Measurements from ENCODE around the gene HERC2.
"Not testable (repeated sequence)": the region's sequence is repeated elsewhere in the genome, so short reads cannot be mapped to it uniquely, and the experiment has no call there.

HERC2 gene

DNA sequence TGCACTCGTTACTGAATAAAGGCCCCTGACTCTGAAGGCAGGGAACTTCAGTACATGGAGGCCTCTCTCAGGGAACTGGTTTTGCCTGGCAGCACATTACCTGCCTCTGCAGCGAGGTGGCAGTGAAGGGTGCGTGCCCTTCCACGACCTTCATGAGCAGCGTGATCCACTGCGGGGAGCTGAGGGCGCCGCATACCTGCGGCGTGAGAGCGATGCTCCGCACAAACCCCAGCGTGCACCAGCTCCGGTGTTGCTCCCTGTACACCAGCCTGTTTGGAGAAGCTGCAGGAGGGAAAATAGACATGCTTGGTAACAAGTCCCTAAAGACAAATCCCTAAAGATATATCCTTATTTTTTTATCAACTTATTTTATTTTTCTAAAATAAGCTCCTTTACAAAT is 106.5 kb downstream of the HERC2 start:
- not testable (repeated sequence) for H2BK5ac ChIP-seq (ENCODE audit: low read length); H3K23ac ChIP-seq (ENCODE audit: low read length); H3K4me3 ChIP-seq (ENCODE audit: low read length); H3K4me1 ChIP-seq (ENCODE audit: control insufficient read depth, low read depth, low read length); H3K79me1 ChIP-seq (ENCODE audit: low read length); H2AK5ac ChIP-seq (ENCODE audit: low read length); H4K5ac ChIP-seq (ENCODE audit: low read length); H3K56ac ChIP-seq (ENCODE audit: low read length); H2BK120ac ChIP-seq (ENCODE audit: low read depth, low read length); H2BK15ac ChIP-seq (replicated peaks; ENCODE audit: low read depth); H3K36me3 ChIP-seq (ENCODE audit: control insufficient read depth, insufficient read depth, low read length); H3K27me3 ChIP-seq (ENCODE audit: insufficient read depth, low read length, poor library complexity); H3K4me2 ChIP-seq (ENCODE audit: low read length); H3K18ac ChIP-seq (ENCODE audit: low read length); H3K27ac ChIP-seq (ENCODE audit: low read depth, low read length); H3K79me2 ChIP-seq (ENCODE audit: control insufficient read depth, insufficient read depth, low read length); H3K4ac ChIP-seq (ENCODE audit: low read depth, low read length); H3K9ac ChIP-seq (ENCODE audit: low read length); H4K8ac ChIP-seq (ENCODE audit: low read depth, low read length); DNase-seq
- WGBS (ENCODE audit: extremely low coverage, insufficient coverage, low lambda C conversion rate) = no CpG with 5 or more reads among the region's 14 CpGs

GRCh38 chr15:28214006-28214790 is 107.8 kb downstream of the HERC2 start:
- not testable (repeated sequence) for H3K79me2 ChIP-seq (ENCODE audit: control insufficient read depth, insufficient read depth, low read length); DNase-seq; H3K23ac ChIP-seq (ENCODE audit: low read length); H4K8ac ChIP-seq (ENCODE audit: low read depth, low read length); H2BK5ac ChIP-seq (ENCODE audit: low read length); H2BK15ac ChIP-seq (replicated peaks; ENCODE audit: low read depth); H3K9ac ChIP-seq (ENCODE audit: low read length); H4K5ac ChIP-seq (ENCODE audit: low read length); H3K18ac ChIP-seq (ENCODE audit: low read length); H3K36me3 ChIP-seq (ENCODE audit: control insufficient read depth, insufficient read depth, low read length); H2BK120ac ChIP-seq (ENCODE audit: low read depth, low read length); H3K27ac ChIP-seq (ENCODE audit: low read depth, low read length); H3K4me3 ChIP-seq (ENCODE audit: low read length); H2AK5ac ChIP-seq (ENCODE audit: low read length); H3K56ac ChIP-seq (ENCODE audit: low read length); H3K4me2 ChIP-seq (ENCODE audit: low read length); H3K27me3 ChIP-seq (ENCODE audit: insufficient read depth, low read length, poor library complexity); H3K79me1 ChIP-seq (ENCODE audit: low read length); H3K4me1 ChIP-seq (ENCODE audit: control insufficient read depth, low read depth, low read length); H3K4ac ChIP-seq (ENCODE audit: low read depth, low read length)
- no CpG with 5 or more reads among the region's 39 CpGs for WGBS (ENCODE audit: extremely low coverage, insufficient coverage, low lambda C conversion rate)

DNA sequence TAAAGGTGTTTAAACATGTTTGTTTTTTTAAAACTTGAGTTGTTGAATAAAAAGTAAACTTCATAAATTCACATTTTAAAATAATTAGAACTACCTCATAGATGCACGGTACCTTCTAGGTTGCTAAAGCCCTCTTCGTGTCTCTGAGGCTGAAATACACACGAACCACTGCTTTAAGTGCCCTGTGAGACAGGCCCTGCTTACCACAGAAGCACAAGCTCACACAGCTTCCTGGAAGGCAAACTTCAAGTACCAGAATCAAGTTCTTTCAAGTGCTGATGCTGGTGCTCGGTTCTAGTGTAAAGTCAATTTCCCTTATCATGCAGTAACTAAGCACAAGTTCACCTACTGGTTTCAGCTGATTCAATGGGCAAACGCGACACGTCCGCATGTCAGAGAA is 108.6 kb downstream of the HERC2 start:
- not testable (repeated sequence) for H2BK15ac ChIP-seq (replicated peaks; ENCODE audit: low read depth); H2AK5ac ChIP-seq (ENCODE audit: low read length); H3K4ac ChIP-seq (ENCODE audit: low read depth, low read length); H3K23ac ChIP-seq (ENCODE audit: low read length); H3K36me3 ChIP-seq (ENCODE audit: control insufficient read depth, insufficient read depth, low read length); H4K8ac ChIP-seq (ENCODE audit: low read depth, low read length); DNase-seq; H4K5ac ChIP-seq (ENCODE audit: low read length); H3K18ac ChIP-seq (ENCODE audit: low read length); H3K27ac ChIP-seq (ENCODE audit: low read depth, low read length); H3K9ac ChIP-seq (ENCODE audit: low read length); H3K79me2 ChIP-seq (ENCODE audit: control insufficient read depth, insufficient read depth, low read length); H3K56ac ChIP-seq (ENCODE audit: low read length); H3K27me3 ChIP-seq (ENCODE audit: insufficient read depth, low read length, poor library complexity); H3K4me3 ChIP-seq (ENCODE audit: low read length); H2BK5ac ChIP-seq (ENCODE audit: low read length); H2BK120ac ChIP-seq (ENCODE audit: low read depth, low read length); H3K79me1 ChIP-seq (ENCODE audit: low read length); H3K4me1 ChIP-seq (ENCODE audit: control insufficient read depth, low read depth, low read length); H3K4me2 ChIP-seq (ENCODE audit: low read length)
- WGBS (ENCODE audit: extremely low coverage, insufficient coverage, low lambda C conversion rate) = no CpG with 5 or more reads among the region's 8 CpGs

DNA sequence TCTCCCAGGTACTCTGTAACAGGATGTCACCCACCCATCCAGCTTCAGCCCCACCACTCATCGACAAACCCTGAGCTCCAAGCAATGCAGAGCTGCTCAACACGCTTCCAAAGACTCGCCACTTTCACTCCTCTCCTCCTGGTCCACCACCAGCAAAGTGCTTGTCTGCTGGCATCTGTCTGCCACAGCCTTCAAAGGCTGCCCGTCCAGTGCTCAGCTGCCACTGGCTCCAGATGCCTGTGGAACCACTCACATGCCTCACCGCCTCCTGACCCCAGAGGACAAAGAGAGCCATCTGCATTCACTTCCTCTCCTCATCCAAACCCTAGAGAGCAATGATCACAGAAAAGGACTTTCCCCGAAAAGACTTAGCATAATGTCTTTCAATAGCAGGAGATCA is 113.4 kb downstream of the HERC2 start:
- H4K5ac ChIP-seq (ENCODE audit: low read length) = no peak overlapping the region
- WGBS (ENCODE audit: extremely low coverage, insufficient coverage, low lambda C conversion rate) = no CpG with 5 or more reads among the region's 6 CpGs
- no peak overlapping the region for H3K4ac ChIP-seq (ENCODE audit: low read depth, low read length)
- H3K4me3 ChIP-seq (ENCODE audit: low read length) = no peak overlapping the region
- H3K18ac ChIP-seq (ENCODE audit: low read length) = no peak overlapping the region
- no peaks in the 10 kb centered on the region for H3K4me1 ChIP-seq (ENCODE audit: control insufficient read depth, low read depth, low read length)
- H4K8ac ChIP-seq (ENCODE audit: low read depth, low read length) = no peak overlapping the region
- H3K4me2 ChIP-seq (ENCODE audit: low read length) = no peak overlapping the region
- no peak overlapping the region for H2BK5ac ChIP-seq (ENCODE audit: low read length)
- no peak overlapping the region for H2BK120ac ChIP-seq (ENCODE audit: low read depth, low read length)
- no peak overlapping the region for H3K9ac ChIP-seq (ENCODE audit: low read length)
- H3K27me3 ChIP-seq (ENCODE audit: insufficient read depth, low read length, poor library complexity) = no peaks in the 10 kb centered on the region
- H2AK5ac ChIP-seq (ENCODE audit: low read length) = no peak overlapping the region
- H2BK15ac ChIP-seq (replicated peaks; ENCODE audit: low read depth) = no peak overlapping the region
- no peak overlapping the region for H3K27ac ChIP-seq (ENCODE audit: low read depth, low read length)
- no peaks in the 10 kb centered on the region for H3K36me3 ChIP-seq (ENCODE audit: control insufficient read depth, insufficient read depth, low read length)
- H3K23ac ChIP-seq (ENCODE audit: low read length) = no peak overlapping the region
- H3K56ac ChIP-seq (ENCODE audit: low read length) = no peak overlapping the region
- DNase-seq = no peak
- no peaks in the 10 kb centered on the region for H3K79me1 ChIP-seq (ENCODE audit: low read length)
- H3K79me2 ChIP-seq (ENCODE audit: control insufficient read depth, insufficient read depth, low read length) = no peaks in the 10 kb centered on the region

- H2BK15ac ChIP-seq (replicated peaks; ENCODE audit: low read depth); H3K9ac ChIP-seq (ENCODE audit: low read length); H3K4me3 ChIP-seq (ENCODE audit: low read length); H3K27me3 ChIP-seq (ENCODE audit: insufficient read depth, low read length, poor library complexity); H3K4me2 ChIP-seq (ENCODE audit: low read length); H3K23ac ChIP-seq (ENCODE audit: low read length); H4K5ac ChIP-seq (ENCODE audit: low read length); H3K56ac ChIP-seq (ENCODE audit: low read length); H3K18ac ChIP-seq (ENCODE audit: low read length); H2BK5ac ChIP-seq (ENCODE audit: low read length); H3K79me1 ChIP-seq (ENCODE audit: low read length); H3K4me1 ChIP-seq (ENCODE audit: control insufficient read depth, low read depth, low read length); H3K27ac ChIP-seq (ENCODE audit: low read depth, low read length); H2AK5ac ChIP-seq (ENCODE audit: low read length); H2BK120ac ChIP-seq (ENCODE audit: low read depth, low read length); H3K36me3 ChIP-seq (ENCODE audit: control insufficient read depth, insufficient read depth, low read length); H3K4ac ChIP-seq (ENCODE audit: low read depth, low read length); H3K79me2 ChIP-seq (ENCODE audit: control insufficient read depth, insufficient read depth, low read length); DNase-seq; H4K8ac ChIP-seq (ENCODE audit: low read depth, low read length): not testable (repeated sequence)
- no CpG with 5 or more reads among the region's 10 CpGs for WGBS (ENCODE audit: extremely low coverage, insufficient coverage, low lambda C conversion rate)
These were observed 116.3 kb downstream of the HERC2 start for GRCh38 chr15:28205640-28206039.
